K562 (cell line): Measurements from ENCODE around the gene PLCE1.

Source experiments
- EP300 ChIP-seq: IDR thresholded peaks from 2 replicates; pipeline ENCODE4 v1.6.1; 2012; ENCODE audit warnings: low read length, improper control_type of control experiment
- IFI16 ChIP-seq: fragments of 250-450 bp; sonication (Bioruptor Pico); IDR thresholded peaks from 2 replicates; pipeline ENCODE4 v2.1.2; 2022; ENCODE audit warnings: mild to moderate bottlenecking, inconsistent platforms
- MAX ChIP-seq: sonication (generic); formaldehyde crosslinking; IDR thresholded peaks from 2 replicates; pipeline ENCODE4 v1.9.0; 2022; ENCODE audit warnings: mild to moderate bottlenecking, missing genetic modification reagents
- MTA2 ChIP-seq: fragments of 450-650 bp; IDR thresholded peaks from 2 replicates; pipeline ENCODE4 v1.6.1; 2016; ENCODE audit warnings: low read depth
- NFIC ChIP-seq: fragments of 450-650 bp; IDR thresholded peaks from 2 replicates; pipeline ENCODE4 v1.6.1; 2017; ENCODE audit warnings: mild to moderate bottlenecking, inconsistent platforms
- SMARCC2 ChIP-seq: fragments of 450-650 bp; IDR thresholded peaks from 2 replicates; pipeline ENCODE4 v1.6.1; 2017; ENCODE audit warnings: antibody characterized with exemption, moderate library complexity, mild to moderate bottlenecking, low read depth
- SPI1 ChIP-seq: IDR thresholded peaks from 2 replicates; pipeline ENCODE4 v1.6.1; 2011; ENCODE audit warnings: low read depth, low read length, control low read depth, borderline replicate concordance
- ZBTB12 ChIP-seq: fragments of 250-450 bp; sonication (Bioruptor Pico); IDR thresholded peaks from 2 replicates; pipeline ENCODE4 v1.4.0; 2020
- ZFP36 ChIP-seq: fragments of 150-350 bp; IDR thresholded peaks from 2 replicates; pipeline ENCODE4 v1.6.1; 2018; ENCODE audit warnings: low read length, low read depth; ENCODE audit not compliant: partially characterized antibody
- ZNF75A ChIP-seq: fragments of 450-650 bp; formaldehyde crosslinking; IDR thresholded peaks from 2 replicates; pipeline ENCODE4 v1.4.0; 2020; ENCODE audit warnings: mild to moderate bottlenecking
- TF ChIP-seq, protein P1 (sequence below): sonication (generic); formaldehyde crosslinking; IDR thresholded peaks from 2 replicates; pipeline ENCODE4 v1.8.0; 2023; ENCODE audit warnings: missing genetic modification reagents, mild to moderate bottlenecking, borderline replicate concordance
- TF ChIP-seq, protein P2 (sequence below), 3 experiments: IDR thresholded peaks in 2 of 3; conservative IDR thresholded peaks in 1 of 3; 2 replicates each; pipeline ENCODE4 v1.5.1; 2011 to 2012; ENCODE audit warnings: low read length in 3 of 3, mild to moderate bottlenecking in 3 of 3, control low read depth in 2 of 3, improper control_type of control experiment in 1 of 3, inconsistent platforms in 1 of 3, low read depth in 1 of 3, mixed read lengths in 1 of 3, moderate library complexity in 1 of 3; ENCODE audit not compliant: insufficient read depth in 2 of 3

- TF ChIP-seq MTA2 (no peak), ZNF75A (CRISPR knock-in tag) (no peak), SMARCC2 (no peak), IFI16 (no peak), NFIC (no peak), MAX (CRISPR knock-in tag) (no peak), EP300 (no peak), ZBTB12 (CRISPR knock-in tag) (no peak), SPI1 (no peak), ZFP36 (no peak)
- TF ChIP-seq, protein P1, sequence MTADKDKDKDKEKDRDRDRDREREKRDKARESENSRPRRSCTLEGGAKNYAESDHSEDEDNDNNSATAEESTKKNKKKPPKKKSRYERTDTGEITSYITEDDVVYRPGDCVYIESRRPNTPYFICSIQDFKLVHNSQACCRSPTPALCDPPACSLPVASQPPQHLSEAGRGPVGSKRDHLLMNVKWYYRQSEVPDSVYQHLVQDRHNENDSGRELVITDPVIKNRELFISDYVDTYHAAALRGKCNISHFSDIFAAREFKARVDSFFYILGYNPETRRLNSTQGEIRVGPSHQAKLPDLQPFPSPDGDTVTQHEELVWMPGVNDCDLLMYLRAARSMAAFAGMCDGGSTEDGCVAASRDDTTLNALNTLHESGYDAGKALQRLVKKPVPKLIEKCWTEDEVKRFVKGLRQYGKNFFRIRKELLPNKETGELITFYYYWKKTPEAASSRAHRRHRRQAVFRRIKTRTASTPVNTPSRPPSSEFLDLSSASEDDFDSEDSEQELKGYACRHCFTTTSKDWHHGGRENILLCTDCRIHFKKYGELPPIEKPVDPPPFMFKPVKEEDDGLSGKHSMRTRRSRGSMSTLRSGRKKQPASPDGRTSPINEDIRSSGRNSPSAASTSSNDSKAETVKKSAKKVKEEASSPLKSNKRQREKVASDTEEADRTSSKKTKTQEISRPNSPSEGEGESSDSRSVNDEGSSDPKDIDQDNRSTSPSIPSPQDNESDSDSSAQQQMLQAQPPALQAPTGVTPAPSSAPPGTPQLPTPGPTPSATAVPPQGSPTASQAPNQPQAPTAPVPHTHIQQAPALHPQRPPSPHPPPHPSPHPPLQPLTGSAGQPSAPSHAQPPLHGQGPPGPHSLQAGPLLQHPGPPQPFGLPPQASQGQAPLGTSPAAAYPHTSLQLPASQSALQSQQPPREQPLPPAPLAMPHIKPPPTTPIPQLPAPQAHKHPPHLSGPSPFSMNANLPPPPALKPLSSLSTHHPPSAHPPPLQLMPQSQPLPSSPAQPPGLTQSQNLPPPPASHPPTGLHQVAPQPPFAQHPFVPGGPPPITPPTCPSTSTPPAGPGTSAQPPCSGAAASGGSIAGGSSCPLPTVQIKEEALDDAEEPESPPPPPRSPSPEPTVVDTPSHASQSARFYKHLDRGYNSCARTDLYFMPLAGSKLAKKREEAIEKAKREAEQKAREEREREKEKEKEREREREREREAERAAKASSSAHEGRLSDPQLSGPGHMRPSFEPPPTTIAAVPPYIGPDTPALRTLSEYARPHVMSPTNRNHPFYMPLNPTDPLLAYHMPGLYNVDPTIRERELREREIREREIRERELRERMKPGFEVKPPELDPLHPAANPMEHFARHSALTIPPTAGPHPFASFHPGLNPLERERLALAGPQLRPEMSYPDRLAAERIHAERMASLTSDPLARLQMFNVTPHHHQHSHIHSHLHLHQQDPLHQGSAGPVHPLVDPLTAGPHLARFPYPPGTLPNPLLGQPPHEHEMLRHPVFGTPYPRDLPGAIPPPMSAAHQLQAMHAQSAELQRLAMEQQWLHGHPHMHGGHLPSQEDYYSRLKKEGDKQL (CRISPR knock-in tag): no peak
- TF ChIP-seq, protein P2, sequence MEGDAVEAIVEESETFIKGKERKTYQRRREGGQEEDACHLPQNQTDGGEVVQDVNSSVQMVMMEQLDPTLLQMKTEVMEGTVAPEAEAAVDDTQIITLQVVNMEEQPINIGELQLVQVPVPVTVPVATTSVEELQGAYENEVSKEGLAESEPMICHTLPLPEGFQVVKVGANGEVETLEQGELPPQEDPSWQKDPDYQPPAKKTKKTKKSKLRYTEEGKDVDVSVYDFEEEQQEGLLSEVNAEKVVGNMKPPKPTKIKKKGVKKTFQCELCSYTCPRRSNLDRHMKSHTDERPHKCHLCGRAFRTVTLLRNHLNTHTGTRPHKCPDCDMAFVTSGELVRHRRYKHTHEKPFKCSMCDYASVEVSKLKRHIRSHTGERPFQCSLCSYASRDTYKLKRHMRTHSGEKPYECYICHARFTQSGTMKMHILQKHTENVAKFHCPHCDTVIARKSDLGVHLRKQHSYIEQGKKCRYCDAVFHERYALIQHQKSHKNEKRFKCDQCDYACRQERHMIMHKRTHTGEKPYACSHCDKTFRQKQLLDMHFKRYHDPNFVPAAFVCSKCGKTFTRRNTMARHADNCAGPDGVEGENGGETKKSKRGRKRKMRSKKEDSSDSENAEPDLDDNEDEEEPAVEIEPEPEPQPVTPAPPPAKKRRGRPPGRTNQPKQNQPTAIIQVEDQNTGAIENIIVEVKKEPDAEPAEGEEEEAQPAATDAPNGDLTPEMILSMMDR (IDR thresholded peaks at IDR 0.05 in 2 of 3, conservative IDR thresholded peaks at IDR 0.05 in 1 of 3; ENCODE audit: insufficient read depth in 2 of 3, low read depth in 1 of 3, low read length in 3 of 3): no peak
Measured at GRCh38 chr10:93980486-93980885, 13.2 kb upstream of the PLCE1 start.
